Neural progenitor cell (in vitro differentiated cells): ENCODE data around the gene AEBP1. TPM values are rescaled to one million over a fixed set of nuclear protein-coding genes. Genes with fewer than 3 reads are reported as not detected.

ENCODE experiments used
- DNase-seq: peaks from one replicate; pipeline ENCODE4 v3.0.0-alpha.2; 2016; ENCODE audit warnings: low spot score
- H2AFZ ChIP-seq: fragments of 200-600 bp; sonication (generic); replicated peaks from 2 replicates; pipeline ENCODE4 v1.6.1; 2016; ENCODE audit warnings: antibody characterized with exemption
- H3F3A ChIP-seq: fragments of 200-600 bp; sonication (generic); 2 replicates; pipeline ENCODE4 v1.6.1; 2016; ENCODE audit warnings: antibody characterized with exemption, low read depth
- H3K27ac ChIP-seq: fragments of 200-600 bp; sonication (generic); 2 replicates; pipeline ENCODE4 v1.5.1; 2016; ENCODE audit warnings: mild to moderate bottlenecking
- H3K27me3 ChIP-seq: fragments of 200-600 bp; sonication (generic); 2 replicates; pipeline ENCODE4 v1.6.1; 2016; ENCODE audit warnings: mild to moderate bottlenecking, moderate library complexity
- H3K36me3 ChIP-seq: fragments of 200-600 bp; sonication (generic); 2 replicates; pipeline ENCODE4 v1.5.1; 2016
- H3K4me1 ChIP-seq: fragments of 200-600 bp; sonication (generic); 2 replicates; pipeline ENCODE4 v1.6.1; 2016; ENCODE audit warnings: mixed run types
- H3K4me2 ChIP-seq: fragments of 200-600 bp; sonication (generic); 2 replicates; pipeline ENCODE4 v1.6.1; 2016
- H3K4me3 ChIP-seq: fragments of 200-600 bp; sonication (generic); 2 replicates; pipeline ENCODE4 v1.5.1; 2016
- H3K79me2 ChIP-seq: fragments of 200-600 bp; sonication (generic); 2 replicates; pipeline ENCODE4 v1.6.1; 2016; ENCODE audit warnings: low read depth
- H3K9ac ChIP-seq: fragments of 200-600 bp; sonication (generic); 2 replicates; pipeline ENCODE4 v1.6.1; 2016
- H3K9me3 ChIP-seq: fragments of 200-600 bp; sonication (generic); 2 replicates; pipeline ENCODE4 v1.5.1; 2016; ENCODE audit warnings: low read depth
- H4K20me1 ChIP-seq: fragments of 200-600 bp; sonication (generic); 2 replicates; pipeline ENCODE4 v1.6.1; 2016; ENCODE audit warnings: low read depth
- H3K27ac Mint-ChIP-seq: 3 replicates; pipeline ENCODE4 v1.8.0; 2021; ENCODE audit warnings: mixed read lengths
- H3K27me3 Mint-ChIP-seq: 2 replicates; pipeline ENCODE4 v1.8.0; 2022; ENCODE audit warnings: low read depth, mild to moderate bottlenecking, inconsistent platforms, moderate library complexity, mixed read lengths; ENCODE audit not compliant: insufficient read depth
- H3K36me3 Mint-ChIP-seq: 3 replicates; pipeline ENCODE4 v1.8.0; 2021; ENCODE audit warnings: mixed read lengths
- H3K4me1 Mint-ChIP-seq: 3 replicates; pipeline ENCODE4 v1.8.0; 2021; ENCODE audit warnings: mixed read lengths
- H3K4me3 Mint-ChIP-seq: 3 replicates; pipeline ENCODE4 v1.8.0; 2021; ENCODE audit warnings: mild to moderate bottlenecking, moderate library complexity, mixed read lengths
- H3K9me3 Mint-ChIP-seq: 3 replicates; pipeline ENCODE4 v1.8.0; 2020; ENCODE audit warnings: mixed read lengths
- CTCF ChIP-seq: fragments of 200-600 bp; sonication (generic); IDR thresholded peaks from 2 replicates; pipeline ENCODE4 v1.5.1; 2017; ENCODE audit warnings: antibody characterized with exemption, mild to moderate bottlenecking
- EZH2 ChIP-seq: fragments of 200-600 bp; sonication (generic); IDR thresholded peaks from 2 replicates; pipeline ENCODE4 v1.6.1; 2017; ENCODE audit warnings: antibody characterized with exemption, mild to moderate bottlenecking, moderate library complexity
- EZH2phosphoT487 ChIP-seq: fragments of 200-600 bp; sonication (generic); IDR thresholded peaks from 2 replicates; pipeline ENCODE4 v1.6.1; 2017; ENCODE audit warnings: antibody characterized with exemption
- total RNA-seq: library from RNA; depleted of rRNA; stranded (reverse); fragments of >200 nt; gene quantifications from 2 replicates; pipeline ENCODE4 v1.2.3, GENCODE V29; 2015; ENCODE audit warnings: low replicate concordance

AEBP1 gene
- total RNA-seq, 1 donor from 2014 or later = 4.5 TPM

GRCh38 chr7:44131173-44132029 lies 27.3 kb downstream of the AEBP1 start:
- peak; percentile 48 for DNase-seq
- H3K9ac ChIP-seq = no peak overlapping the region
- H2AFZ ChIP-seq = no peak overlapping the region
- no peak overlapping the region for H3K27ac ChIP-seq
- peaks cover 8% of the 10 kb centered on the region for H3K4me1 Mint-ChIP-seq
- H3K4me2 ChIP-seq = no peak overlapping the region
- no peak overlapping the region for H3K4me3 Mint-ChIP-seq
- TF ChIP-seq EZH2phosphoT487 = no peak
- TF ChIP-seq CTCF = peak; percentile 49
- no peak for TF ChIP-seq EZH2
- H3K36me3 ChIP-seq = no peaks in the 10 kb centered on the region
- H3K27me3 Mint-ChIP-seq = peaks cover 2% of the 10 kb centered on the region
- H4K20me1 ChIP-seq = no peaks in the 10 kb centered on the region
- peak overlapping the region; percentile 57 for H3K27ac Mint-ChIP-seq
- peaks cover 7% of the 10 kb centered on the region for H3K9me3 Mint-ChIP-seq
- no peaks in the 10 kb centered on the region for H3K9me3 ChIP-seq
- no peaks in the 10 kb centered on the region for H3K4me1 ChIP-seq
- H3K27me3 ChIP-seq = no peaks in the 10 kb centered on the region
- no peak overlapping the region for H3K4me3 ChIP-seq
- H3K79me2 ChIP-seq = no peaks in the 10 kb centered on the region
- no peaks in the 10 kb centered on the region for H3K36me3 Mint-ChIP-seq
- H3F3A ChIP-seq = no peaks in the 10 kb centered on the region

- Histone ChIP-seq H4K20me1 (no peaks in the 10 kb centered on the region), H3K27ac (no peak overlapping the region), H3K4me2 (no peak overlapping the region), H3K9ac (no peak overlapping the region), H2AFZ (no peak overlapping the region), H3K79me2 (no peaks in the 10 kb centered on the region), H3K36me3 (no peaks in the 10 kb centered on the region), H3K4me3 (no peak overlapping the region), H3K9me3 (no peaks in the 10 kb centered on the region), H3K27me3 (no peaks in the 10 kb centered on the region), H3F3A (no peaks in the 10 kb centered on the region), H3K4me1 (no peaks in the 10 kb centered on the region)
- no peaks in the 10 kb centered on the region for H3K36me3 Mint-ChIP-seq
- no peak for DNase-seq
- peak overlapping the region; percentile 57 for H3K27ac Mint-ChIP-seq
- no peak overlapping the region for H3K4me3 Mint-ChIP-seq
- no peak for TF ChIP-seq EZH2phosphoT487
- peaks cover 3% of the 10 kb centered on the region for H3K9me3 Mint-ChIP-seq
- peaks cover 2% of the 10 kb centered on the region for H3K27me3 Mint-ChIP-seq
- peaks cover 8% of the 10 kb centered on the region for H3K4me1 Mint-ChIP-seq
These were observed 27.9 kb downstream of the AEBP1 start for GRCh38 chr7:44132039-44132438.

- no peaks in the 10 kb centered on the region for H3F3A ChIP-seq
- H3K4me1 Mint-ChIP-seq = peaks cover 8% of the 10 kb centered on the region
- no peak overlapping the region for H3K4me3 Mint-ChIP-seq
- H3K9ac ChIP-seq = no peak overlapping the region
- no peaks in the 10 kb centered on the region for H3K9me3 Mint-ChIP-seq
- H4K20me1 ChIP-seq = no peaks in the 10 kb centered on the region
- no peak for DNase-seq
- no peaks in the 10 kb centered on the region for H3K27me3 ChIP-seq
- no peak overlapping the region for H3K4me3 ChIP-seq
- no peak overlapping the region for H2AFZ ChIP-seq
- no peaks in the 10 kb centered on the region for H3K36me3 Mint-ChIP-seq
- H3K4me1 ChIP-seq = no peaks in the 10 kb centered on the region
- no peak overlapping the region for H3K4me2 ChIP-seq
- no peaks in the 10 kb centered on the region for H3K36me3 ChIP-seq
- H3K27me3 Mint-ChIP-seq = peaks cover 2% of the 10 kb centered on the region
- no peak overlapping the region for H3K27ac Mint-ChIP-seq
- no peak for TF ChIP-seq CTCF
- no peak for TF ChIP-seq EZH2phosphoT487
- no peak for TF ChIP-seq EZH2
- no peaks in the 10 kb centered on the region for H3K79me2 ChIP-seq
- no peak overlapping the region for H3K27ac ChIP-seq
- no peaks in the 10 kb centered on the region for H3K9me3 ChIP-seq
These were observed 29.1 kb downstream of the AEBP1 start for GRCh38 chr7:44133295-44133694.

- no peak for DNase-seq
- no peaks in the 10 kb centered on the region for H3K36me3 Mint-ChIP-seq
- H4K20me1 ChIP-seq = no peaks in the 10 kb centered on the region
- H3K4me1 ChIP-seq = no peaks in the 10 kb centered on the region
- no peak overlapping the region for H3K27ac Mint-ChIP-seq
- peaks cover 2% of the 10 kb centered on the region for H3K27me3 Mint-ChIP-seq
- H3K27ac ChIP-seq = no peak overlapping the region
- H3K4me3 Mint-ChIP-seq = no peak overlapping the region
- no peaks in the 10 kb centered on the region for H3K27me3 ChIP-seq
- no peak overlapping the region for H3K4me3 ChIP-seq
- peaks cover 8% of the 10 kb centered on the region for H3K4me1 Mint-ChIP-seq
- H3K36me3 ChIP-seq = no peaks in the 10 kb centered on the region
- H3K79me2 ChIP-seq = no peaks in the 10 kb centered on the region
- no peaks in the 10 kb centered on the region for H3K9me3 Mint-ChIP-seq
- no peaks in the 10 kb centered on the region for H3F3A ChIP-seq
- TF ChIP-seq EZH2phosphoT487 (no peak), EZH2 (no peak), CTCF (no peak)
- no peak overlapping the region for H2AFZ ChIP-seq
- H3K9me3 ChIP-seq = no peaks in the 10 kb centered on the region
- H3K4me2 ChIP-seq = no peak overlapping the region
- no peak overlapping the region for H3K9ac ChIP-seq
These were observed 30.9 kb downstream of the AEBP1 start for GRCh38 chr7:44134943-44135628.
